NT2/D1 (cell line): ENCODE measurements around the gene SPTBN2.

Source experiments
- SUZ12 ChIP-seq: IDR thresholded peaks from 2 replicates; pipeline ENCODE4 v1.6.1; 2011; ENCODE audit not compliant: insufficient read length, insufficient read depth; ENCODE audit errors: extremely low read depth
- YY1 ChIP-seq: IDR thresholded peaks from 2 replicates; pipeline ENCODE4 v1.6.1; 2011; ENCODE audit not compliant: insufficient read length, insufficient read depth
- ZNF274 ChIP-seq: IDR thresholded peaks from 2 replicates; pipeline ENCODE4 v1.6.1; 2011; ENCODE audit warnings: mild to moderate bottlenecking, low read depth, low read length

- no peak for TF ChIP-seq YY1
- no peak for TF ChIP-seq SUZ12
- TF ChIP-seq ZNF274, result no peak
Observed at GRCh38 chr11:66700742-66701141, 28.3 kb downstream of the SPTBN2 start.
